GM18951 (cell line): ENCODE results near the gene CIAO3.
A peak's percentile ranks its signal among the peaks of the same experiment; 100 is the strongest.
"Not testable (repeated sequence)": the region's sequence is repeated elsewhere in the genome, so short reads cannot be mapped to it uniquely, and the experiment has no call there.

Experiments
- POLR2A ChIP-seq: IDR thresholded peaks from 4 replicates; pipeline ENCODE4 v1.6.1; 2011; ENCODE audit warnings: mild to moderate bottlenecking; ENCODE audit not compliant: insufficient read length, insufficient read depth; ENCODE audit errors: extremely low read depth
- in situ Hi-C: fragments of 300-500 bp; cut with MboI; formaldehyde crosslinking; loops from one replicate; pipeline ENCODE4 v1.12.0; 2022; ENCODE audit warnings: low sequenced_read_pairs, mixed read lengths, inconsistent platforms; ENCODE audit not compliant: unreplicated experiment

The CIAO3 gene

GRCh38 chr16:694187-694862 lies 46.5 kb downstream of the CIAO3 start:
- TF ChIP-seq POLR2A, result no peak
- in situ Hi-C loops, result no loop called here

GRCh38 chr16:693766-694165 lies 47.0 kb downstream of the CIAO3 start:
- in situ Hi-C loops, result no loop called here
- no peak for TF ChIP-seq POLR2A

- in situ Hi-C loops, result no loop called here
- TF ChIP-seq POLR2A, result no peak
These were observed 47.4 kb downstream of the CIAO3 start for GRCh38 chr16:693364-693763.

GRCh38 chr16:692356-693108 lies 48.3 kb downstream of the CIAO3 start:
- no peak for TF ChIP-seq POLR2A
- in situ Hi-C loops, result no loop called here

GRCh38 chr16:691242-691641 lies 49.6 kb downstream of the CIAO3 start:
- in situ Hi-C loops, result not testable (repeated sequence)

GRCh38 chr16:689175-689897 lies 51.5 kb downstream of the CIAO3 start:
- TF ChIP-seq POLR2A, result no peak
- in situ Hi-C loops, result no loop called here

GRCh38 chr16:687499-687898 lies 53.3 kb downstream of the CIAO3 start:
- TF ChIP-seq POLR2A, result no peak
- in situ Hi-C loops, result no loop called here

GRCh38 chr16:686459-687260 lies 54.1 kb downstream of the CIAO3 start:
- no peak for TF ChIP-seq POLR2A
- in situ Hi-C loops, result no loop called here

- no peak for TF ChIP-seq POLR2A
- in situ Hi-C loops, result no loop called here
These were observed 54.8 kb downstream of the CIAO3 start for GRCh38 chr16:685967-686366.

- in situ Hi-C loops, result no loop called here
- TF ChIP-seq POLR2A, result no peak
These were observed 55.7 kb downstream of the CIAO3 start for GRCh38 chr16:684961-685696.

GRCh38 chr16:684071-684794 lies 56.6 kb downstream of the CIAO3 start, which contains the start of gene JMJD8:
Gene JMJD8, minus strand, starts transcription at chr16:684334. Its CDS starts 15 bp downstream, at chr16:684319.
- in situ Hi-C loops, result no loop called here
- peak; percentile 92 for TF ChIP-seq POLR2A
